Upper lobe of left lung (tissue), 6 donors: ENCODE results near the gene COL3A1. TPM values are rescaled to one million over a fixed set of nuclear protein-coding genes. Genes with fewer than 3 reads are reported as not detected.

Source experiments
- ATAC-seq, 2 donors: fragments of 200-7000 bp; cut with Tn5 transposase; one replicate each; pipeline ENCODE4 v1.9.1; 2022; ENCODE audit warnings: mild to moderate bottlenecking in 2 of 2, moderate library complexity in 2 of 2; ENCODE audit not compliant: low FRiP score in 2 of 2
- DNase-seq, 2 donors: peaks; one replicate each; pipeline ENCODE4 v3.0.0-alpha.2; 2019 to 2020
- H3K27ac ChIP-seq, 4 donors: fragments of 200-600 bp; sonication (generic); one replicate each; pipeline ENCODE4 v1.5.1; 2016 to 2019
- H3K27me3 ChIP-seq, 4 donors: fragments of 200-600 bp; sonication (generic); one replicate each; pipeline ENCODE4 v1.5.1; 2017 to 2019
- H3K36me3 ChIP-seq, 4 donors: fragments of 200-600 bp; sonication (generic); one replicate each; pipeline ENCODE4 v1.5.1; 2016 to 2019
- H3K4me1 ChIP-seq, 4 donors: fragments of 200-600 bp; sonication (generic); one replicate each; pipeline ENCODE4 v1.5.1; 2018 to 2019
- H3K4me3 ChIP-seq, 4 donors: fragments of 200-600 bp; sonication (generic); one replicate each; pipeline ENCODE4 v1.5.1; 2017 to 2019; ENCODE audit warnings: mild to moderate bottlenecking in 2 of 4, moderate library complexity in 1 of 4
- H3K9me3 ChIP-seq, 4 donors: fragments of 200-600 bp; sonication (generic); one replicate each; pipeline ENCODE4 v1.5.1; 2018 to 2019
- EP300 ChIP-seq, 4 donors: sonication (generic); formaldehyde crosslinking; IDR thresholded peaks; one replicate each; pipeline ENCODE4 v1.5.1; 2017; ENCODE audit warnings: antibody characterized with exemption in 4 of 4, control low read depth in 2 of 4
- POLR2A ChIP-seq, 4 donors: fragments of 450-650 bp; IDR thresholded peaks; one replicate each; pipeline ENCODE4 v1.5.1; 2016 to 2017; ENCODE audit warnings: antibody characterized with exemption in 4 of 4, mild to moderate bottlenecking in 2 of 4
- POLR2AphosphoS5 ChIP-seq, 2 donors: sonication (generic); formaldehyde crosslinking; IDR thresholded peaks; one replicate each; pipeline ENCODE4 v1.5.1; 2017; ENCODE audit warnings: antibody characterized with exemption in 2 of 2
- WGBS, 2 donors: methylation state at CpG; one replicate each; pipeline ENCODE4 v1.1.5; 2017 to 2018; 5-methylcytosine and 5-hydroxymethylcytosine counted together
- total RNA-seq, 6 donors: library from RNA; depleted of rRNA in 4 of 6; stranded (reverse); fragments of >200 nt in 4 of 6; gene quantifications; one replicate each; pipeline versions ENCODE4 v1.1.0 to v1.2.1, GENCODE V29; 2016 to 2021
- TF ChIP-seq, protein P1 (sequence below), 6 experiments: fragments of 450-650 bp in 4 of 6; fragments of 200-600 bp in 2 of 6; sonication (generic) in 2 of 6; IDR thresholded peaks; one replicate each; pipeline ENCODE4 v1.5.1; 2016 to 2019; ENCODE audit warnings: antibody characterized with exemption in 6 of 6
- donor health status: DM: no; HTN: no; CAD: no; lungs with moderate emphysema.
- donor health status: DM: no; HTN: yes; CAD: no; lungs with severe emphysema.

Gene COL3A1
- total RNA-seq, 6 donors from 2014 or later: 41.1 to 508 (median 122) TPM

DNA sequence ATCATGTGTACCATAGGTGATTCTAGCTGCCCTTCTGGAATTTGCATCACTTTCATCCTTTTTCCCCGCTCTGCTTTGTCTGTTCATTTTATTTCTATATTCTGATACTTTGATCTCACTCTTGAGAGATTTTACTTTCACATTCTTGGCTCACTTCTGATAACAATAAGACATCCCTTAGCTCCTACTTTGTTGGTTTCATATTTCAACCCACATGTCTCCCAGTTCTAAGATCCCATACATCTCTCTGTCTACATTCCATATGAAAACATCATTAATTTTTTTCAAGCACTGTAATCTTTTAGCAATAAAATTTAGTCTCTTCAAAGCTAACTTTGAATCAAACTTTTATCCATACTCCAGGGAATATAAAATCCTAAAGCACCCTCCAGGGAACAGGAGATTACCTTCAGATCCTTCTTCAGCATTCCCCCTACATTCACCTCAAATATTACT lies 75.6 kb downstream of the COL3A1 start:
- Histone ChIP-seq H3K4me1 (no peaks in the 10 kb centered on the region), H3K4me3 (no peak overlapping the region), H3K36me3 (peaks cover 0 to 6% (median 0%) of the 10 kb centered on the region in 4 donors), H3K27ac (no peak overlapping the region), H3K9me3 (no peaks in the 10 kb centered on the region), H3K27me3 (no peaks in the 10 kb centered on the region)
- TF ChIP-seq, protein P1, sequence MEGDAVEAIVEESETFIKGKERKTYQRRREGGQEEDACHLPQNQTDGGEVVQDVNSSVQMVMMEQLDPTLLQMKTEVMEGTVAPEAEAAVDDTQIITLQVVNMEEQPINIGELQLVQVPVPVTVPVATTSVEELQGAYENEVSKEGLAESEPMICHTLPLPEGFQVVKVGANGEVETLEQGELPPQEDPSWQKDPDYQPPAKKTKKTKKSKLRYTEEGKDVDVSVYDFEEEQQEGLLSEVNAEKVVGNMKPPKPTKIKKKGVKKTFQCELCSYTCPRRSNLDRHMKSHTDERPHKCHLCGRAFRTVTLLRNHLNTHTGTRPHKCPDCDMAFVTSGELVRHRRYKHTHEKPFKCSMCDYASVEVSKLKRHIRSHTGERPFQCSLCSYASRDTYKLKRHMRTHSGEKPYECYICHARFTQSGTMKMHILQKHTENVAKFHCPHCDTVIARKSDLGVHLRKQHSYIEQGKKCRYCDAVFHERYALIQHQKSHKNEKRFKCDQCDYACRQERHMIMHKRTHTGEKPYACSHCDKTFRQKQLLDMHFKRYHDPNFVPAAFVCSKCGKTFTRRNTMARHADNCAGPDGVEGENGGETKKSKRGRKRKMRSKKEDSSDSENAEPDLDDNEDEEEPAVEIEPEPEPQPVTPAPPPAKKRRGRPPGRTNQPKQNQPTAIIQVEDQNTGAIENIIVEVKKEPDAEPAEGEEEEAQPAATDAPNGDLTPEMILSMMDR (IDR thresholded peaks at IDR 0.05): no peak
- no peak for TF ChIP-seq EP300 (IDR thresholded peaks at IDR 0.05)
- TF ChIP-seq POLR2AphosphoS5 (IDR thresholded peaks at IDR 0.05): no peak
- no peak for TF ChIP-seq POLR2A (IDR thresholded peaks at IDR 0.05)
- 82 to 89% methylated on average over 1 of the region's 1 CpG for WGBS, 2 donors
- DNase-seq (no peak), ATAC-seq (no peak)

DNA sequence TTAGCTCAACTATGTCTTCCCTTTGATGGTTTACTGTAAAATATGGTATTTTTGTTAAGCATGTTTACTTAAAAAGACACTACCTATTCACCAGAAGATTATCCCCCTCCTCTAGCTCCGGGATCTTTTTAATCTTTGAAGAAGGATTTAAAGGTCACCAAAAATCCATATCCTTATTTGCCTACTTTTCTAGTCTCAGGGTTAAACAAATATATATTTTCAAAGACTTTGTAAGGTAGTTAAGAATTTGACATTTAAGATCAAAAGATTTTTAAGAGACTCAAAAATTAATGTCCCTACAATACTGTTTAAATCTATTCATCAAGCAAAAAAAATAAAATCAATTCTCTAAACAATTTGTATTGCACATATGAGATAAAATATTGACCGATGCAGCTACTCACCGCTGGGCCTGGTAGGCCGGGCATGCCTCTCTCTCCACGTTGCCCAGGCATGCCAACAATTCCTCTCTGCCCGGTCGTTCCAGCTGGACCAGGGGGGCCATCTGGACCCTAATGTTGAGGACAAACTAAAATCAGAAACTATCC lies 76.1 kb downstream of the COL3A1 start:
- DNase-seq (peak in 1 of 2 donors; percentile 6), ATAC-seq (no peak)
- Histone ChIP-seq H3K9me3 (no peaks in the 10 kb centered on the region), H3K27me3 (no peaks in the 10 kb centered on the region), H3K4me1 (no peaks in the 10 kb centered on the region), H3K4me3 (no peak overlapping the region), H3K27ac (no peak overlapping the region), H3K36me3 (peaks cover 0 to 6% (median 0%) of the 10 kb centered on the region in 4 donors)
- TF ChIP-seq POLR2A (IDR thresholded peaks at IDR 0.05): no peak
- TF ChIP-seq, protein P1 (IDR thresholded peaks at IDR 0.05): no peak
- no peak for TF ChIP-seq POLR2AphosphoS5 (IDR thresholded peaks at IDR 0.05)
- no peak for TF ChIP-seq EP300 (IDR thresholded peaks at IDR 0.05)
- 84 to 86% methylated on average over 6 of the region's 7 CpGs for WGBS, 2 donors

DNA sequence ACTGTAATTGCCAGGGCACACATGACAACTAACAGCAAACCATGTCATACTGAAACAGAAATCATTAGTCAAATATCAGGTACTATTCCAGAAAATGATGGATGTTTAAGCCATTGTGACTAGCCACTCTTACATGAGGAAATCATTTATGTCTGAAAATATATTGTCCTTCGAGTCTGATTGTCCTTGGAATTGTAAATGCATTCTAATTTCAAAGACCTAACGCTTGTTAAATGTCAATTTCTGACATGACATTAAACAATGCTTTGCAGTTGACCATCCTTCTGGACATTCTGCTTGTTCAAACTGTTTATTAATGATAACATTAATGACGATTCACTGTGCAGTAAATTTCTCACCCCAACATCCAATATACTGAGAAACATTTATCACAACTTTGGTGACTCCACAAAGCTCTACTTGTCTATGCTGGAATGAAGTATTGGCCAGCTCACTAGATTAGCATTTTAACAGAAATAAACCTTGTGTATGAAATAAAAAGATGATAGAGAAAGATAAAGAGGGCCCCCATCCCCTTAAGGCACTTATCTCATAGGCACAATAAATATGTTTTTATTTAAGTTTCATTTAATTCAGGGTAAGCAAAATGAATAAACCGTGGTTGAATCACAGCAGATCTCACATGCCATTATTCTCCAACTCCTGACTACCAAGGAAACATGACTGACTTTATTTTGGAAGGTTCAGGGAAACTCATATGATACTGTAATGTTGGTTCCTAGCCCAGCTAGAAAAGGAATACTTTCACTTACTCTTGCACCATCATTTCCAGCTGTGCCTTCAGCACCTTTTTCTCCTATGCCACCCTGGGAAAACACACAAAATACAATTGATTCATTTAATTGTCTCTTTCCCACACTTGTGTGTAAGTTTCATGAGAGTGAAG lies 82.3 kb downstream of the COL3A1 start:
- Histone ChIP-seq H3K27me3 (no peaks in the 10 kb centered on the region), H3K4me1 (no peaks in the 10 kb centered on the region), H3K27ac (no peak overlapping the region), H3K9me3 (no peaks in the 10 kb centered on the region), H3K4me3 (no peak overlapping the region), H3K36me3 (peaks cover 0 to 6% (median 0%) of the 10 kb centered on the region in 4 donors)
- TF ChIP-seq POLR2AphosphoS5 (IDR thresholded peaks at IDR 0.05): no peak
- DNase-seq (no peak), ATAC-seq (no peak)
- 69 to 75% methylated on average over 4 of the region's 4 CpGs for WGBS, 2 donors

DNA sequence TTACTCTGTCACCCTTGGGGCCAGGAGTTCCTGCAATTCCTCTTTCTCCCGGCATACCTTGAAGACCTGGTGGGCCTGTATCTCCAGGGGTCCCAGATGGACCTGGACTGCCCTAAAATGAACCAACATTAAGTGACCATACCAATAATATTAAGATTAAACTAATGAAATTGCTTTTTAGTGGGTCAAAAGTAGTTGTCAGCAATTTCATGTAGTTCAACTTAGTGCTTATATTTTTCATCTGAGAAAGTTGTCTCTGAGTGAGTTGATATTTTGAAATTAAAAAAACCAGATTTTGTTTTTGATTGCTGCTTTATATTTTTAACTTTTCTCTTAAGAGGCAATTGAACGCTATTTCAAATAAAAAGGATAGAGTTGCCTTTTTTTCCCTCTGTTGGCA lies 83.1 kb downstream of the COL3A1 start:
- Histone ChIP-seq H3K4me1 (no peaks in the 10 kb centered on the region), H3K27ac (no peak overlapping the region), H3K4me3 (no peak overlapping the region), H3K36me3 (no peaks in the 10 kb centered on the region), H3K9me3 (no peaks in the 10 kb centered on the region), H3K27me3 (no peaks in the 10 kb centered on the region)
- TF ChIP-seq, protein P1 (IDR thresholded peaks at IDR 0.05): no peak
- TF ChIP-seq POLR2A (IDR thresholded peaks at IDR 0.05) (no peak), EP300 (IDR thresholded peaks at IDR 0.05) (no peak), POLR2AphosphoS5 (IDR thresholded peaks at IDR 0.05) (no peak)
- WGBS, 2 donors: 95 to 96% methylated on average over 2 of the region's 2 CpGs
- ATAC-seq: no peak
- no peak for DNase-seq

DNA sequence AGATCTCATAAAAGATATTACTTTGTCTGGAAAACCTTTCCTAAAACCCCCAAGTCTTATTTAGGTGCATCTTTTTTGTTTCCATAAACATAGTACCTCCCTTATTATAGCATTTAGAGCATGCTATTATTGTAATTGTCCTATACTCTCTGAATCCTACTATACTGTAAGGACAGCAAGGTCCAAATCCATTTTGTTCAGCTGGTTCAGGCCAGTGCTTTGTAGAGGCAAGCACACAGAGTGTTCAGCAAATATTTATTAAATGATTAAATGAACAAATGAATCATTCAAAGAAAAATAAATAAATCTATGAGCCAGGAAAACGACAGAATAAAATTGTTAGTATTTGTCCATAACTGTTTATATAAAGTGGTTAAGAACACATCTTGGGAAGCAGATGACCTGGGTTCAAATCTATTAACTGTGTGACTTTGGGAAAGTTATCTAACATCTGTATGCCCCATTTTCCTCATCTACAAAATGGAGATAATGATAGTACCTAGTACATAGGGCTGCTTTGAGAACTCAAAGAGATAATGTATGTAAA lies 86.0 kb downstream of the COL3A1 start:
- 24 to 31% methylated on average over 1 of the region's 1 CpG for WGBS, 2 donors
- Histone ChIP-seq H3K27me3 (no peaks in the 10 kb centered on the region), H3K27ac (no peak overlapping the region), H3K4me1 (no peaks in the 10 kb centered on the region), H3K9me3 (no peaks in the 10 kb centered on the region), H3K36me3 (no peaks in the 10 kb centered on the region), H3K4me3 (no peak overlapping the region)
- no peak for ATAC-seq
- no peak for DNase-seq
- TF ChIP-seq POLR2AphosphoS5 (IDR thresholded peaks at IDR 0.05): no peak
- TF ChIP-seq, protein P1 (IDR thresholded peaks at IDR 0.05): no peak
- no peak for TF ChIP-seq POLR2A (IDR thresholded peaks at IDR 0.05)
- no peak for TF ChIP-seq EP300 (IDR thresholded peaks at IDR 0.05)
